HCT116 (cell line): ENCODE data around the gene LTB4R2. TPM values are rescaled to one million over a fixed set of nuclear protein-coding genes. Genes with fewer than 3 reads are reported as not detected.

ENCODE experiments used
- ATAC-seq: fragments of 200-7000 bp; cut with Tn5 transposase; 2 replicates; pipeline ENCODE4 v1.9.1; 2020; ENCODE audit warnings: mild to moderate bottlenecking, moderate library complexity
- BruUV-seq: library from RNA; stranded (reverse); fragments of 400-500 nt; replicated peaks from 2 replicates; lab custom pipeline; 2021; lab: Mats Ljungman, UMichigan
- CTCF ChIA-PET: fragments of 300-600 bp; sonication (Branson Sonifier 250); formaldehyde crosslinking; loops from one replicate; lab custom pipeline; 2021; ENCODE audit warnings: antibody characterized with exemption; lab: Charles Lee
- POLR2A ChIA-PET: fragments of 300-600, 350-600 bp; sonication (Branson Sonifier 250); formaldehyde crosslinking; loops from one replicate; lab custom pipeline; 2021; ENCODE audit warnings: antibody characterized with exemption; lab: Charles Lee
- RAD21 ChIA-PET, 2 experiments: fragments of 300-600 bp; sonication (Branson Sonifier 250); formaldehyde crosslinking; loops; one replicate each; lab custom pipeline; 2023; ENCODE audit warnings: low total read pairs in 2 of 2; ENCODE audit not compliant: uncharacterized antibody in 2 of 2, unreplicated experiment in 2 of 2, low non-redundant PET in 1 of 2; lab: Charles Lee
- DNase-seq: peaks from one replicate; pipeline ENCODE4 v3.0.0-alpha.2; 2010; ENCODE audit warnings: low read depth, low spot score
- H2AFZ ChIP-seq: fragments of 200-600 bp; shearing (Covaris generic), sonication (generic); 2 replicates; pipeline ENCODE4 v1.6.1; 2017; ENCODE audit warnings: low read depth, mixed run types, mixed read lengths, antibody characterized with exemption, low read length; ENCODE audit not compliant: poor library complexity, severe bottlenecking
- H3K27ac ChIP-seq: 2 replicates; pipeline ENCODE4 v1.5.1; 2012; ENCODE audit warnings: low read depth, low read length
- H3K27me3 ChIP-seq: fragments of 200-600 bp; sonication (generic); 2 replicates; pipeline ENCODE4 v1.6.1; 2016; ENCODE audit warnings: mixed run types, low read length, mixed read lengths; ENCODE audit not compliant: insufficient read depth
- H3K36me3 ChIP-seq, 2 experiments: fragments of 200-500 bp in 1 of 2; fragments of 200-600 bp in 1 of 2; sonication (Bioruptor generic) in 1 of 2; sonication (generic) in 1 of 2; 2 replicates each; pipeline versions ENCODE4 v1.5.1 to v1.6.1; 2014 to 2016; ENCODE audit warnings: low read length in 2 of 2, inconsistent platforms in 1 of 2, mixed read lengths in 1 of 2, mixed run types in 1 of 2; ENCODE audit not compliant: insufficient read depth in 2 of 2, control insufficient read depth in 1 of 2
- H3K4me1 ChIP-seq, 2 experiments: fragments of 200-600 bp in 1 of 2; sonication (generic) in 1 of 2; 2 replicates each; pipeline versions ENCODE4 v1.5.1 to v1.6.1; 2012 to 2017; ENCODE audit warnings: low read length in 2 of 2, inconsistent platforms in 1 of 2, mild to moderate bottlenecking in 1 of 2, mixed read lengths in 1 of 2, mixed run types in 1 of 2, moderate library complexity in 1 of 2; ENCODE audit not compliant: insufficient read depth in 2 of 2, control insufficient read depth in 1 of 2
- H3K4me2 ChIP-seq: fragments of 200-600 bp; sonication (generic); 2 replicates; pipeline ENCODE4 v1.6.1; 2017; ENCODE audit warnings: mixed run types, low read length, mixed read lengths
- H3K4me3 ChIP-seq, 2 experiments: fragments of 200-600 bp in 1 of 2; sonication (generic) in 1 of 2; replicated peaks in 1 of 2; 2 replicates each; pipeline ENCODE4 v1.5.1; 2011 to 2016; ENCODE audit warnings: low read length in 2 of 2, control low read depth in 1 of 2, low read depth in 1 of 2, mild to moderate bottlenecking in 1 of 2, mixed read lengths in 1 of 2, mixed run types in 1 of 2
- H3K79me2 ChIP-seq: fragments of 200-600 bp; sonication (generic); 2 replicates; pipeline ENCODE4 v1.6.1; 2017; ENCODE audit warnings: mild to moderate bottlenecking, mixed run types, low read length, moderate library complexity, mixed read lengths; ENCODE audit not compliant: insufficient read depth
- H3K9ac ChIP-seq: fragments of 200-600 bp; sonication (generic); 2 replicates; pipeline ENCODE4 v1.6.1; 2016; ENCODE audit warnings: low read length, mixed read lengths
- H3K9me2 ChIP-seq: fragments of 200-600 bp; sonication (generic), shearing (Covaris generic); 2 replicates; pipeline ENCODE4 v1.6.1; 2017; ENCODE audit warnings: mixed run types, mild to moderate bottlenecking, moderate library complexity; ENCODE audit not compliant: insufficient read depth
- H3K9me3 ChIP-seq, 2 experiments: fragments of 200-500 bp in 1 of 2; fragments of 200-600 bp in 1 of 2; sonication (Bioruptor generic) in 1 of 2; sonication (generic) in 1 of 2; 2 replicates each; pipeline ENCODE4 v1.6.1; 2014 to 2017; ENCODE audit warnings: low read length in 2 of 2, mixed read lengths in 2 of 2, inconsistent platforms in 1 of 2, low read depth in 1 of 2, mild to moderate bottlenecking in 1 of 2, mixed run types in 1 of 2, moderate library complexity in 1 of 2; ENCODE audit not compliant: control insufficient read depth in 1 of 2, insufficient read depth in 1 of 2
- H4K20me1 ChIP-seq: fragments of 200-600 bp; sonication (generic), shearing (Covaris generic); 2 replicates; pipeline ENCODE4 v1.6.1; 2017; ENCODE audit warnings: mixed run types, mild to moderate bottlenecking, moderate library complexity; ENCODE audit not compliant: insufficient read depth
- CBX3 ChIP-seq: IDR thresholded peaks from 2 replicates; pipeline ENCODE4 v1.6.1; 2012; ENCODE audit warnings: low read depth
- ELF1 ChIP-seq: IDR thresholded peaks from 2 replicates; pipeline ENCODE4 v1.6.1; 2012; ENCODE audit warnings: low read depth, borderline replicate concordance
- POLR2AphosphoS5 ChIP-seq: IDR thresholded peaks from 2 replicates; pipeline ENCODE4 v1.6.1; 2011; ENCODE audit warnings: mild to moderate bottlenecking, low read depth, low read length, moderate library complexity
- intact Hi-C: fragments of 100-400 bp; cut with micrococcal nuclease; formaldehyde crosslinking; loops from 2 replicates; pipeline ENCODE4 v1.10.0; 2022
- total RNA-seq: library from RNA; stranded (reverse); gene quantifications from one replicate; pipeline ENCODE4 v1.2.1, GENCODE V29; 2021; ENCODE audit not compliant: unreplicated experiment
- TF ChIP-seq, protein P1 (sequence below), 3 experiments: fragments of 200-600 bp in 1 of 3; sonication (generic) in 1 of 3; IDR thresholded peaks in 2 of 3; conservative IDR thresholded peaks in 1 of 3; 2 replicates each; pipeline ENCODE4 v1.5.1; 2012 to 2017; ENCODE audit warnings: low read depth in 2 of 3, low read length in 2 of 3, antibody characterized with exemption in 1 of 3, borderline replicate concordance in 1 of 3, control low read depth in 1 of 3, mild to moderate bottlenecking in 1 of 3, mixed read lengths in 1 of 3, mixed run types in 1 of 3, moderate library complexity in 1 of 3; ENCODE audit not compliant: insufficient read depth in 1 of 3
- TF ChIP-seq, protein P2 (sequence below): IDR thresholded peaks from 2 replicates; pipeline ENCODE4 v1.6.1; 2012
- TF ChIP-seq, protein P3 (sequence below): IDR thresholded peaks from 2 replicates; pipeline ENCODE4 v1.6.1; 2012
- TF ChIP-seq, protein P4 (sequence below): IDR thresholded peaks from 2 replicates; pipeline ENCODE4 v1.6.1; 2012; ENCODE audit warnings: low read depth

Gene LTB4R2
- total RNA-seq, 1 experiment from 2014 or later: 15.4 TPM

DNA sequence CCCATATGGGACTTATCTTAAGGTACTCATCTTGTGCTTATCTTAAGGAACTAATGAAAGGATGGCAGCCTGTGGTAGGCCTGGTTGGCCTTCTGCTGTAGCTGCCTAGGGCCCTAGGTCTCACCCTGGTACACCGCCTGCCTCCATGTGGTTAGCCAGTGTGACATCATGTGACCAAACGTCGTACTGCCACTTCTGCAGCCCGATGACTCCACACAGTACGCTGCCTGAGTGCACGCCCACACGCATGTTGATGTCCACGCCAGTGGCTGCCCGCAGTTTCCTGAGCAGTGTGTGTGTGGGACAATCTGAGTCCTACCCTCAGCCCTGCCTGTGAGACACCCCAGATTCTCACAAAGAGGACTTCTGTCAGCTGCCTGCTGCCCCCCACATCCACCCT lies 19.8 kb downstream of the LTB4R2 start:
- intact Hi-C loops: no loop called here

More for the DNA sequence above, 19.8 kb downstream of the LTB4R2 start:
- BruUV-seq: no TSS peak
- no peak overlapping the region for H3K4me3 ChIP-seq
- ChIA-PET POLR2A (interaction anchor here (1.1 kb wide), 1 partner anchor 102 kb away, joined by 4 read pairs; no protein-coding TSS in a partner anchor), CTCF (interaction anchor here (1.4 to 2.9 kb wide), 2 partner anchors 102 to 107 kb away, joined by 9 to 17 read pairs; no protein-coding TSS in a partner anchor), RAD21 (interaction anchor here in 1 of 2 experiments (0.8 kb wide), 1 partner anchor 102 kb away, joined by 3 read pairs; no protein-coding TSS in a partner anchor)
- no peak overlapping the region for H3K4me2 ChIP-seq
- ATAC-seq: no peak
- no peaks in the 10 kb centered on the region for H3K27me3 ChIP-seq
- H3K36me3 ChIP-seq: no peaks in the 10 kb centered on the region
- H3K27ac ChIP-seq: no peak overlapping the region
- H3K9ac ChIP-seq: no peak overlapping the region
- no peaks in the 10 kb centered on the region for H3K9me3 ChIP-seq
- TF ChIP-seq, protein P1, sequence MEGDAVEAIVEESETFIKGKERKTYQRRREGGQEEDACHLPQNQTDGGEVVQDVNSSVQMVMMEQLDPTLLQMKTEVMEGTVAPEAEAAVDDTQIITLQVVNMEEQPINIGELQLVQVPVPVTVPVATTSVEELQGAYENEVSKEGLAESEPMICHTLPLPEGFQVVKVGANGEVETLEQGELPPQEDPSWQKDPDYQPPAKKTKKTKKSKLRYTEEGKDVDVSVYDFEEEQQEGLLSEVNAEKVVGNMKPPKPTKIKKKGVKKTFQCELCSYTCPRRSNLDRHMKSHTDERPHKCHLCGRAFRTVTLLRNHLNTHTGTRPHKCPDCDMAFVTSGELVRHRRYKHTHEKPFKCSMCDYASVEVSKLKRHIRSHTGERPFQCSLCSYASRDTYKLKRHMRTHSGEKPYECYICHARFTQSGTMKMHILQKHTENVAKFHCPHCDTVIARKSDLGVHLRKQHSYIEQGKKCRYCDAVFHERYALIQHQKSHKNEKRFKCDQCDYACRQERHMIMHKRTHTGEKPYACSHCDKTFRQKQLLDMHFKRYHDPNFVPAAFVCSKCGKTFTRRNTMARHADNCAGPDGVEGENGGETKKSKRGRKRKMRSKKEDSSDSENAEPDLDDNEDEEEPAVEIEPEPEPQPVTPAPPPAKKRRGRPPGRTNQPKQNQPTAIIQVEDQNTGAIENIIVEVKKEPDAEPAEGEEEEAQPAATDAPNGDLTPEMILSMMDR (IDR thresholded peaks at IDR 0.05 in 2 of 3, conservative IDR thresholded peaks at IDR 0.05 in 1 of 3; ENCODE audit: borderline replicate concordance in 1 of 3, insufficient read depth in 1 of 3, low read depth in 2 of 3, low read length in 2 of 3): no peak
- TF ChIP-seq, protein P2, sequence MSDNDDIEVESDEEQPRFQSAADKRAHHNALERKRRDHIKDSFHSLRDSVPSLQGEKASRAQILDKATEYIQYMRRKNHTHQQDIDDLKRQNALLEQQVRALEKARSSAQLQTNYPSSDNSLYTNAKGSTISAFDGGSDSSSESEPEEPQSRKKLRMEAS: no peak
- TF ChIP-seq, protein P3, sequence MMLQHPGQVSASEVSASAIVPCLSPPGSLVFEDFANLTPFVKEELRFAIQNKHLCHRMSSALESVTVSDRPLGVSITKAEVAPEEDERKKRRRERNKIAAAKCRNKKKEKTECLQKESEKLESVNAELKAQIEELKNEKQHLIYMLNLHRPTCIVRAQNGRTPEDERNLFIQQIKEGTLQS: no peak
- TF ChIP-seq CBX3: no peak
- no peak for TF ChIP-seq POLR2AphosphoS5
- no peak for TF ChIP-seq ELF1
- TF ChIP-seq, protein P4, sequence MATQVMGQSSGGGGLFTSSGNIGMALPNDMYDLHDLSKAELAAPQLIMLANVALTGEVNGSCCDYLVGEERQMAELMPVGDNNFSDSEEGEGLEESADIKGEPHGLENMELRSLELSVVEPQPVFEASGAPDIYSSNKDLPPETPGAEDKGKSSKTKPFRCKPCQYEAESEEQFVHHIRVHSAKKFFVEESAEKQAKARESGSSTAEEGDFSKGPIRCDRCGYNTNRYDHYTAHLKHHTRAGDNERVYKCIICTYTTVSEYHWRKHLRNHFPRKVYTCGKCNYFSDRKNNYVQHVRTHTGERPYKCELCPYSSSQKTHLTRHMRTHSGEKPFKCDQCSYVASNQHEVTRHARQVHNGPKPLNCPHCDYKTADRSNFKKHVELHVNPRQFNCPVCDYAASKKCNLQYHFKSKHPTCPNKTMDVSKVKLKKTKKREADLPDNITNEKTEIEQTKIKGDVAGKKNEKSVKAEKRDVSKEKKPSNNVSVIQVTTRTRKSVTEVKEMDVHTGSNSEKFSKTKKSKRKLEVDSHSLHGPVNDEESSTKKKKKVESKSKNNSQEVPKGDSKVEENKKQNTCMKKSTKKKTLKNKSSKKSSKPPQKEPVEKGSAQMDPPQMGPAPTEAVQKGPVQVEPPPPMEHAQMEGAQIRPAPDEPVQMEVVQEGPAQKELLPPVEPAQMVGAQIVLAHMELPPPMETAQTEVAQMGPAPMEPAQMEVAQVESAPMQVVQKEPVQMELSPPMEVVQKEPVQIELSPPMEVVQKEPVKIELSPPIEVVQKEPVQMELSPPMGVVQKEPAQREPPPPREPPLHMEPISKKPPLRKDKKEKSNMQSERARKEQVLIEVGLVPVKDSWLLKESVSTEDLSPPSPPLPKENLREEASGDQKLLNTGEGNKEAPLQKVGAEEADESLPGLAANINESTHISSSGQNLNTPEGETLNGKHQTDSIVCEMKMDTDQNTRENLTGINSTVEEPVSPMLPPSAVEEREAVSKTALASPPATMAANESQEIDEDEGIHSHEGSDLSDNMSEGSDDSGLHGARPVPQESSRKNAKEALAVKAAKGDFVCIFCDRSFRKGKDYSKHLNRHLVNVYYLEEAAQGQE: no peak
- no peak overlapping the region for H2AFZ ChIP-seq
- H3K79me2 ChIP-seq: no peaks in the 10 kb centered on the region
- H3K9me2 ChIP-seq: no peaks in the 10 kb centered on the region
- H3K4me1 ChIP-seq: peaks cover 4 to 12% of the 10 kb centered on the region in 2 experiments
- no peaks in the 10 kb centered on the region for H4K20me1 ChIP-seq
- DNase-seq: no peak
